Activated CD8-positive, alpha-beta memory T cell treated with anti-CD3 and anti-CD28 coated beads for 48 hours (primary cell): ENCODE results near the gene IQUB.
"Not testable (repeated sequence)": the region's sequence is repeated elsewhere in the genome, so short reads cannot be mapped to it uniquely, and the experiment has no call there.

ENCODE experiments used
- DNase-seq, 3 experiments: peaks; one replicate each; pipeline ENCODE4 v3.0.0-alpha.2; 2020; ENCODE audit warnings: low read depth in 2 of 3, low spot score in 2 of 3

Gene IQUB

DNA sequence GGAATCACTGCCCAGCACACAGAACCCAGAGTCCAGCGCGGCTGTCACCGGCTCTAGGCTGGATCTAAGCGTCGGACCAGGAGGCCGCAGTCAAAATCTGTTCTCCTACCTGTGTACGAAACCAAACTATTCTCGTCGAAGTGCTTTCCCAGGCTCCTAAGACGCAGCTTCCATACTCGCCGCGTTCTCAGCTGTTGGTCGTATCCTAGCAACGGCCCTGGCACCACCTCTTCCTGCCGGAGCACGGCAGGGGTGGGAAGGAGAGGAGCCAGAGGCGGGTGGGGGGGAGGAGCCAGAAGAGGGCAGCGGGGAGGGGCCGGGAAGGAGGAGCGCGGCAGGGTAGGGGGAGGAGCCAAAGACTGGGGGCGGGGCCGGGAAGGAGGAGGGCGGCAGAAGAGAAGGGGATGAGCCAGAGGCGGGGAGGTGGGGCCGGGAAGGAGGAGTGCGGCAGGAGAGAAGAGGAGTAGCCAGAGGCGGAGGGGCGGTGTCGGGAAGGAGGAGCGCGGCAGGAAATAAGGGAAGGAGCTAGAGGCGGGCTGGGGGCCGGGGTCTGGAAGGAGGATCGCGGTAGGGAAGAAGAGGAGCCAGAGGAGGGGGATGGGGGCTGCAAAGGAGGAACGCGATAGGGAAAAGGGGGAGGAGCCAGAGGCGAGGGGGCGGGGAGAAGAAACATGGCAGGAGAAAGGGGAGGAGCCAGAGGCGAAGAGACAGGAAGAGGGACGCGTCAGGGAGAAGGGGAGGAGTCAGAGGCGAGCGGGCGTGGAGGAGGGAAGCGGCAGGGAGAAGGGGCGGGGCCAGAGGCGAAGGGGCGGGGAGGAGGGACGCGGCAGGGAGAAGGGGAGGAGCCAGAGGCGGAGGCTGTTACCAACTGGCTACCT is at the start of gene IQUB:
IQUB (minus strand) TSS at position 213 of the 878 bp plus-strand sequence. CDS start 22,255 bp downstream, outside the sequence.
- DNase-seq = peak; percentile 78 to 94 (median 92)

DNA sequence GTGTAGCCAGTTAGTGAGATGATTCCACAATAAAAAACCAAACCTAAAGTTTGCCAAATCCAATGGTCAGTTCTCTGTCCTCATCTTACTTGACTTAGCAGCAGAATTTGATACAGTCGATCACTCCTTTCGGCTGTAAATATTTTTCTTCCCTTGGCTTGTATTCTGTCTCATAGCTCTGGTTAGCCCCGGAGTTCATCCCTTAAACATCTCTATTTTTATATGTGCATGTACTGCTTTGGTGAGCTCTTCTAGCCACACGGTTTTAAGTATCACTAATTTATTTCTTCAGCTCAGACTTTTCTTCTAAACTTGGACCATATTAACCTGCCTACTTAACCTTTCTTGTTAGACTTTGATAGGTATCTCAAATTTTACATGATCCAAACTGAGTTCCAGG is 49.4 kb upstream of the IQUB start:
- no peak for DNase-seq

DNA sequence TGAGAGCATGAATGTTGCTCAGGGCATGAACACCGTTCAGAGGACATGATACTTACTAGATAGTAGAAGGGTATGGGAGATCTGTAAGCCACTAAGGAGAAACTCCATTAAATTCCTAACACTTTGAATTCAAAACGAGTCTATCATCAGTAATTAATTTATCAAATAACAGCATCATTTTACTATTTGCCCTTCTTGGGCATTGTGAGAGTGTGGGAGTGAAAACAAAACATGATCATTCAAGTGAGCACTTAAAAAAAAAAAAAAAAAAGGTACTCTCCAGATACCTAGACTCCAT is 46.7 kb upstream of the IQUB start:
- no peak for DNase-seq

DNA sequence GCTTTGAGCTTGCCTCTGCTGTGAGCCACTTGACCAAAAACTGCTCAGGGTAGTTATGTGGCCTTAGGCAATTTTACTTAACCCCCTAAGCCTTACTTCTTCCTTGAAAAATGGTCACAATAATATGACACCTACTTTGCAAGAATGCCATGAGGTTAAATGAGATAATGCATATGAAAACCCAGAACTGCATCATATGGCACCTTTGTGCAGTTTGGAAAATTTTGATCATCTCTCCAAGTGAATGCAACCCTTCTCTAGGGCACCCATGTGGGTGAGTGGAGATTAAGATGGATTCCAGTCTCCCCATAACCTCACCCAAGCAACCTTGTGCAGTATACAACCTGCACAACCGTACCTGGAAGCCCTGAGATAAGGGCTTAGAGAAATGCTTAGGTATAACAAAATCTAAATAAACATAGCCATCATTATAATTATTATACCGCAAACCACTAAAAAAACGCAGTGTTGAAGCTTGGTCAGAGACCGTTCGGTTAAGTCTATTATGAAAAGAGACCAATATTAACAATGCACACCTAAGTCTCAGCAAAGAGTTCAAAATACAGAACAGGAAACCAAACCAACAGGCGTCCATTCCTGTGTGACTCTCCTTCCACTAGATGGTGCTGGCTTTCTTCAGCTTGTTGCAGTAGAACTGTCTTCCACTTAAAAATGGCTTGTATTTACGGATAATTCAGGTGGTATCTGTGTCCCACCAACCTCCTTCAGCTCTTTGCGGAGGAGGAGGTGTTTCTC is 46.2 kb upstream of the IQUB start:
- DNase-seq = no peak

DNA sequence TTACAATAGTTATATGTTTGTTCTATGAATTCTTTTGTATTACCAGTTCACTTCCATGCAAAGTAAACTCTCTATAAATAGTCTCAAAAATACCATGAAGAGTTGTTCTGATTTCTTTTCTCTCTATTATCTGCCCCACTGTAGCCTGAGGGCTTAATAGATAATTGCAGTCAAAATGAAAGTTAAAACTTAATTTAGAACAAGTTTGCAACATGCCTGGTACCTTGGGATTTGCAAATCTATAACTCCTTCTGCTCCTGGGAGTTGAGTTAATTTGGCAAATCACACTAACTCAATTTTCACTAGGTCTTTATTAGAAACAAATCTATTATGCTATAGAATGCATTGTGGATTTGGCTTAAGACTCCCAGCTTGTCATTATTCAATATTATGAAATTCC is 45.0 kb upstream of the IQUB start:
- DNase-seq = no peak

DNA sequence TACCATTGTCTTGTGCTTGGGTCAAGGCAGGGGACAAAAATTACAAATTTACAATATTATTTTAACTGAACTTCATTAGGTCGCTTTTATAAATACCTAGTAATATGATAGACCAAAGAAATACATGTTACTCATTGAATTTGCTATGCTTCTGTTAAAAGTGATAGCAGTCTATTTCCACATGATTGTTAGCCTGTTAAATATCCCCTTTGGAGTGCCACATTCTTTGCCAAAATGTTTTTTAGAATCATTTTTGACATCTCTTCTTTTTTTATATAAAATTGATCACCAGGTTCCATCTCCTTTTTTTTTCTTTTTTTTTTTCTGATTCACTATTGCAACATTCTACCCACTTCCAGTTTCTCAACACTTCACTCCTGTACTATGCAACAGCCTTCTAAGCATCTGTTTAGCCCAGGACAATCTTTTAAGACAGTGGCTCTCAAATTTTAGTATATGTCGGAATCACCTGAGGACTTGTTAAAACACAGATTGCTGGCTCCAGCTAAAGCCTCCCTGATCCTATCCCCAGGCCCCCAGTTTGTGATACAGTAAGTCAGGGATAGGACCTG is 39.6 kb upstream of the IQUB start:
- DNase-seq = no peak

DNA sequence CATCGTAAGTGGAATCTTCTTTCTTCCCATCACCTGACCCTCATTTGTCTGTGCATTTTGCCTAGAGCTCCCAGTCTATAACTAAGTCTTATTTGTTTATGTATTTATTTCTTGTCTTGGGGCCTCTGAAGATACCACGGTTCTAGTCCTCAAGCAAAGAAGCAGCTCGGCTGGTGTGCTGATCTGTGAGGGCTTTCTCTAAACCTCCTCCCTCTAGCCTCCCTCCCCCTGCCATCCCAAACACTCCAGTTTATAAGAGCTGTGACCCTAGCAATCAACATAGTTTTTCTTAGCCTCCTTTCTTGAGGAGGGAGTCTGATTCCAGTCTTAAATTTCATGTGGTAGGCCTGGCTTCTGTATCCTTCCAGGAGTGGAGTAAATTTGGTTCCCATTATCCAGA is 38.9 kb upstream of the IQUB start:
- DNase-seq = no peak

DNA sequence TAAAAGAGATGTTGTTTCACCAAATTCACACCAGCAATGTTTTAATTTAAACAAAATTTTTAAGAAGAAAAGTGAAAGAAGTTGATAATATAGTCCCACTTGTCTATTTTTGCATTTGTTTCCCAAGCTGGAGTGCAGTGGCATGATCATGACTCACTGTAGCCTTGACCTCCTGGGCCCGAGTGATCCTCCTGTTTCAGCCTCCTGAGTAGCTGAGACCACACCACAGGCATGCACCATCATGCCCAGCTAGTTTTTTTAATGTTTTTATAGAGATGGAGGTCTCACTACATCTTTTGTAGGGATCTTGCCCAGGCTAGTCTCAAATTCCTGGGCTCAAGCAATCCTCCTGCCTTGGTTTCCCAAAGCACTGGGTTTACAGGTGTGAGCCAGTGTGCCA is 37.3 kb upstream of the IQUB start:
- no peak for DNase-seq

DNA sequence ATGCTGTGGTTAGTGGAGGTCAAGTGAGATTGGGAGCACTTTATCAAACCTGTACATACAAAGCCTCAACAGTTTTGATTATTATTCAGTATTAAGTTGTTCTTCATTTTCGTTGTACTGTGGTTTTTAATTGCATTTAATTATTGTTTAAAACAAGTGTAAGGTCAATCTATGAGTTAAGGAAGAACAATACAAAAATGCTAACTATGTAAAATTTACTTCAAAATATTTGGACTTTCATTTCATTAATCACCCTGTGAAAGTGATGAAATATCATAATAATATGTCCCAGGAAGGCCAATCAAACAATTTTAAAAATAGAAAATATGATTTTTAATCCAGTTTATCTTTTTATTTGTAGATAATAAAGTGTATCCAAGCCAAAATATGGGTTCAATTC is 36.8 kb upstream of the IQUB start:
- DNase-seq = no peak

DNA sequence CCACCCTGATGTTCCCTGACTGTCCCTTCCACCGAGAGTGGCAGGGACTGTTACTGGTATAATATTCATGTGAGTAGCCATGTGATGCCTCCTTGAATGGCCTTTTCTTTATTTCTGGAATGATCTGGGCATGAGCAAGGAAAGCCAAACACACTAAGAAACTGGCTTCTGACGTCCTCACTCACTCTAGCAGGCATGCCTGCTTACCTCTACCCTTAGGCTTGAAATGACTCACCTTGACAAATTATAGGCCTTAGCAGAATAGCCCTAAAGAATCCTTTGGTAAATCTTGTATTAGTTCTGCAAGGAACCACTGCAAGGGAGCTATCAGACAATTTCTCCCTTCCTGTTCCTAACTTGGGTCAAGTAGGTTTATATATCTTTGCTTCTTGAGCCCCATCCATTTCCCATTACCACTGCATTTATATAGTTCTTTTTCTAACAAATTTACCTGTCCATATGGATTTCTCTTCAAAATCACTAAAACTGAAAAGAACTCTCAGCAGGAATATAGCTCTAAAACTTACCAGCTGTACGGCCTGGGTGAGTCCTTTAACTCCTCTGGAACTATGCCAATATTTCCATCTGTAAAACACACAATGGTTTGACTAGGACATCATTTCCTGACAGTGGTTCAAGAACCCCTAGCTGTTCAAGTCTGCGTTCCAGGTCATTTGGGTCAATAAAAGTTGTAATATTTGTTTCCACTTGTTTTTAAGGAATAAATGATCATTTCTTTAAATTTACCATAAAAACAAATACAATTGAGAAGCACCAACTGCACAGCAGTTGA is 36.2 kb upstream of the IQUB start:
- no peak for DNase-seq

DNA sequence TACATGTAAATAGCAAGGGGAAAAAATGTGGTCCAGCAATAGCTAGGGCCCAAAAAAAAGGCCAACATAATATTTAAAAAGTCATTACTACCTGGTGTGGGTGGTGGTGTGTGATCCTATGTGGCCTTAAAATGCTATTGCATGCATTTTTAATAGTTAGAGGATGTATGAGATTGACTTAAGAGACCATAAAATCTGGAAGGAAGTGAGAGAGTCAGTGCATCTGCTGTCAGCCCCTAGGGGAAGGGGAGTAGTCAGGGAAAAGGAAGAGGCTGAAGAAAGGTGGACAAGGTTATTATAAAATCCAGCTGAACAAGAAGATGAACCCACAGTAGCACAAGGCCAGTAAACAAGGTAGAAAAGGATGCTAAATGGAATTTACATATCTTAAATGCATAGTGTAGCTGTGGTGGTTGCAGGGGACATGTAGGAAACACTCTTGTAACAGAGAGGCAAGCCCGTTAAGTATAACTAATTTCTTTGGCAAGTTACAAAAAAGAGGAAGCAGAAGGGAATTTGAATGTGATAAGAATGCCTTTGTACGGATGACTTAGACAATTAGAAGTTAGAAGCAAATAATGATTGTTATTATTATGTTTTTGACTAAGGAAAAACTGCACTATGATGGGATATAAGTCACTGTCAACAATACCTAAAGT is 35.1 kb upstream of the IQUB start:
- no peak for DNase-seq

DNA sequence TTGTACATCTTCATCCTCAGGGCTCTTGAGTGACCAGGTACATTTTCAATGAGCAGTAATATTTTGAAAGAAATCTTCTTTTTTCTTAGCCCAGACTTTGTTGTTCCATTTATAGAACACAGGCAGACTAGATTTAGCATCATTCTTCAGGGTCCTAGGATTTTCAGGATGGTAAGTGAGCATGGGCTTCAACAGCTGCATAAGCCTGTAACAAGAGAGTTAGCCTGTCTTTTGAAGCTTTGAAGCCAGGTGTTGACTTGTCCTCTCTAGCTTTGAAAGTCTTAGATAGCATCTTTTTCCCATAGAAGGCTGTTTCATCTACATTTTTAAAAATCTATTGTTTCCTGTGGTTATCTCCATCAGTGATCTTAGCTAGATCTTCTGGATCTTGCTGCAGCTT is 27.7 kb upstream of the IQUB start:
- no peak for DNase-seq

DNA sequence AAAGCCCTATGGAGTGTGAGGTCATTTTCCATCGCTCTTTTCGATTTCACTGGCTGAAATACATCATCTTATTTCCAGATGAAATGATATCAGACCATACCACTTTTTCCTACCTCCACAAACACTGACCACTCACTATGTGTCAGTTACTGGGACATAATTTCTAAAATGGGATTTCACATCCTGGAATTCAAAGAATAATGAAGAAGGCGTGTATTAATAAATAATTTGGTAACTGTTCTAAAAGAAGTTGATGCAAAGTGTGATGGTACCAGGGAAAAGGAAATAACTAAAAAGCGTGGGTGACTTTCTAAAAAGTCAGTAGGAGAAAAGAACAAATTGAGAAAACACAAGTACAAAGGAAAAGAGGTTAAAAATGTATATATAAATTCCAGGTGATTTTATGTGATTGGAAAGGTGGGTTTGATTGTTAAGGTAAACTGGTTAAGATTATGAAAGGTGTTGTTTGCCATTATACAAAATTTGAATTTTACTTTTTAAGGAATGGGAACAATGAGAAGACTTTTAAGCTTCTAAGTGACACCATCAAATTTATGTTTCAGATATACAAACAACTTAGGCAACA is 24.0 kb upstream of the IQUB start:
- no peak for DNase-seq

DNA sequence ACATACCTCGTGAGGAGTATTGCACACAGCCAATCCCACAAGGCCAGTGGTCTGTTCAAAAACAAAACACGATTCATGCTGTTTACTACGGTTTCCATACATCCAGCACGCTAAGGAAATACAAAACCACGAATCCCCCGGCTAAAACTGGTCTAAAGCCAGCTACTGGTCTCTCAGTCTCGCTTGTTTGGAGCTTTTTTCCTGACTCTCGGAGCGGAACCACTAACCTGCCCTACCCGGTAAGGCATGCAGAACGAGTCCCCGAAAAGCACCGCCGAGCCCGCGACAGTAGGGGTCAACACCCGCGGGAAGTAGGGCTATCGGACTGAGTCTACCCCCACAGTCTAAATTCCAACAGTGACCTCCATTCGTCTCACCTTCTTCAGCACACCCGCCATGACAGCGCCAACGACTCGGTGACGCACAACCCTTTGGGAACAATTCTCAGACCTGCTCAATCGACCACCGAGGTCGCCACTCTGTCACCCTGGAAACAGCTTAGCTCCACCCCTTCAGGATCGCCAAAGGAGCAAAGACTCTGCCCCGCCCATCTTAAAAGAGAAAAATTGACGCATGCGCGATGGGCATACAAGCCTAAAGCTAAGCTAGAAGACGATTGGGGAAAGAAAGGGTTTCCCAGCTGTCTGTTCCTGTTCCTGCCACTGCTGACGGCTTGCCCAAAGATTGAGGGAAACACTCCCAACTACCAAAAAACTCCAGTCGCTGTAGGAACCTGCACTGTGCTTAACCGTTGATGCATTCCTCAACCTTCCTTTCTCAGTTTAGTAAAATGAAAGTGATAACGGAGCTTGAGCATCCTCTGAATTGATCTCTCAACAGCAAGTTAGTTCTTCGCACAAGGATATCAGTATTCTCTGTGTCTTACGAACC is 23.2 kb upstream of the IQUB start, which contains the start of gene NDUFA5:
NDUFA5 (minus strand) TSS at position 421 of the 891 bp plus-strand sequence; CDS start at position 398, 23 bp downstream.
- DNase-seq = peak; percentile 72 to 76 (median 73)

DNA sequence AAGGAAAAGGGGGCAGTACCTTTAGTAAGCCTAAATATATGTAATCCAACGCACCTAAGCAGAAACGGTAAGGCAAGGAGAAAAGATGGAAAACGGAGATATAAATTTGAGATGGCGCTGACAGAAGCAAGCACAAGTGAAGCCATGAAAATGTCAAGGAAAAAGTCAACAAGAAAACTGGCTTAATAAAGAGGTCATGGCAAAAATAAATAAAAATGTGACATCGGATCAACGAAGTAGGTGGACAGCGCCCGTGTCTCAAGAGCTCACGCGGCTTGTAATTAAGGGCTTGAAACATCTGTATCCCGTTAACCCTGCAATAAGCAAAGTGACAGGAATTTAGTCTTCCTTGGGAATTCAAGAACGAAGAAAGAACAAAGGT is 22.6 kb upstream of the IQUB start:
- no peak for DNase-seq

DNA sequence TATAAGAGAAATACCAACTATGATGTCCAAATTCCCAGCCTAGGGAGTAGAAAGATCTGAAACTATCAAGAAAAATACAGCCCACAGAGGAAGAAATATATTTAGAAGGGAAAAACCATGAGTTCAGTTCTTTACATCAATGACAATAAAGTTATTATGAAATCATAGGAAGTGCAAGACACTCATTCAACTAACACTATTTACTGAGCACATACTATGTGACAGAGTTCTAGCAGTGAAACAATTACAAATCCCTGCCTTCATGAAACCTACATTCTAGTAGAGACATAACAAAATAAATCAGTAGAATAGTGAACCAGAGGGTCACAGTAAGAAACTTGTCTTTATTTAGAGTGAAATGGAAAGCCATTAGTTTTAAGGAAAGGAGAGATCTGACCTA is 21.1 kb upstream of the IQUB start:
- no peak for DNase-seq

DNA sequence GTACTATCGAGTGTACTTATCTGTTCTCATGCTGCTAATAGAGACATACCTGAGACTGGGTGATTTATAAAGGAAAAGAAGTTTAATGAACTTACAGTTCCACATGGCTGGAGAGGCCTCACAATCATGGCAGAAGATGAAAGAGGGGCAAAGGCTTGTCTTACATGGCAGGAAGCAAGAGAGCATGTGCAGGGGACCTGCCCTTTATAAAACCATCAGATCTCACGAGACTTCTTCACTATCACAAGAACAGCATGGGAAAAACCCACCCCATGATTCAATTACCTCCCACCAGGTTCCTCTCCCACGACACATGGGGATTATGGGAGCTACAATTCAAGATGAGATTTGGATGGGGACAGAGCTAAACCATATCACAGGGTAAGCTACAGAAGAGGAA is 18.8 kb upstream of the IQUB start:
- no peak for DNase-seq

DNA sequence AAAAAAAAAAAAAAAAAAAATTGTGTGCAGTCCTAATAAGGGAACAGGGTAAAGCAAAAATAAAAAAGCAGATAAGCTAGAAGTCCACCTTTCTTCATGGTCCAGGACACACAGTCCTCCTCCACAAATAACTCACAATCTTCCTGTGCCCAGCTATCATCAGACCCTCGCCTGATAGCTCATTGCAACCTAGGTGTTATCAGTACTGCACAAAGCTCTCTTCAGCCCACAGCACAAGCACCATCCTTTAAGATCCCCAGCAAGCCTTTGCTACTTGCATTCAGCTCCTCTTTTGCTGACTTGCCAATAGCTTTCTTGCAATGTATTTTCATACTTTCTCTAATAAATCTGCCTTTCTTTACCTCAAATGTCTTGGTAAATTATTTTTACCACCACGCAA is 18.2 kb upstream of the IQUB start:
- DNase-seq = no peak

DNA sequence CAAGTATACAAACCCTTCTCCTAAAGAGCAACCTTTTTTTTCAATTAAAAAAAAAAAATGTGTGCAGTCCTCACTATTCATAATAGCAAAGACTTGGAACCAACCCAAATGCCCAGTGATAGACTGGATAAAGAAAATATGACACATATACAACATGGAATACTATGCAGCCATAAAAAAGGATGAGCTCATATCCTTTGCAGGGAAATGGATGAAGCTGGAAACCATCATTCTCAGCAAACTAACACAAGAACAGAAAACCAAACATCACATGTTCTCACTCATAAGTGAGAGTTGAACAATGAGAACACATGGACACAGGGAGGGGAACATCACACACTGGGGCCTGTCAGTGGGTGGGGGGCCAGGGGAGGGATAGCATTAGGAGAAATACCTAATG is 17.7 kb upstream of the IQUB start:
- DNase-seq = not testable (repeated sequence)
